Lung (tissue), 13 donors: ENCODE results near the gene AGPAT2. TPM values are rescaled to one million over a fixed set of nuclear protein-coding genes. Genes with fewer than 3 reads are reported as not detected.

Experiments used
- ATAC-seq: fragments of 200-7000 bp; cut with Tn5 transposase; one replicate; pipeline ENCODE4 v1.9.1; 2020; ENCODE audit warnings: moderate number of reproducible peaks; ENCODE audit not compliant: insufficient read depth, low FRiP score
- DNase-seq, 3 donors: peaks; one replicate each; pipeline ENCODE4 v3.0.0-alpha.2; 2013 to 2017
- H3K27ac ChIP-seq, 2 donors: one replicate each; pipeline ENCODE4 v1.5.1; 2013; ENCODE audit warnings: mild to moderate bottlenecking in 2 of 2, moderate library complexity in 2 of 2, control low read depth in 1 of 2, inconsistent platforms in 1 of 2, low read depth in 1 of 2, low read length in 1 of 2
- H3K27me3 ChIP-seq, 3 donors: one replicate each; pipeline ENCODE4 v1.5.1; 2013; ENCODE audit warnings: low read length in 2 of 3; ENCODE audit not compliant: control insufficient read depth in 3 of 3, insufficient read depth in 3 of 3
- H3K36me3 ChIP-seq, 4 donors: one replicate each; pipeline ENCODE4 v1.5.1; 2013; ENCODE audit warnings: low read length in 4 of 4, mild to moderate bottlenecking in 1 of 4, moderate library complexity in 1 of 4; ENCODE audit not compliant: control insufficient read depth in 4 of 4, insufficient read depth in 4 of 4
- H3K4me1 ChIP-seq, 5 donors: one replicate each; pipeline ENCODE4 v1.5.1; 2013; ENCODE audit warnings: low read length in 5 of 5, mild to moderate bottlenecking in 2 of 5, moderate library complexity in 1 of 5; ENCODE audit not compliant: control insufficient read depth in 5 of 5, insufficient read depth in 5 of 5
- H3K4me3 ChIP-seq: one replicate; pipeline ENCODE4 v1.5.1; 2013; ENCODE audit warnings: mild to moderate bottlenecking, control low read depth, moderate library complexity
- H3K9ac ChIP-seq, 2 donors: one replicate each; pipeline ENCODE4 v1.5.1; 2013; ENCODE audit warnings: low read length in 2 of 2, control low read depth in 1 of 2; ENCODE audit not compliant: insufficient read depth in 1 of 2
- H3K9me3 ChIP-seq, 4 donors: one replicate each; pipeline ENCODE4 v1.5.1; 2013; ENCODE audit warnings: low read length in 3 of 4, mild to moderate bottlenecking in 1 of 4, moderate library complexity in 1 of 4; ENCODE audit not compliant: control insufficient read depth in 4 of 4, insufficient read depth in 3 of 4
- CTCF ChIP-seq: IDR thresholded peaks from 2 replicates; pipeline ENCODE4 v1.5.1; 2012; ENCODE audit warnings: mild to moderate bottlenecking; ENCODE audit errors: control extremely low read depth, extremely low read depth
- WGBS, 2 donors: extraction: QIAGEN DNeasy Blood & Tissue Kit; methylation state at CpG; one replicate each; pipeline ENCODE4 v1.1.7; 2013; 5-methylcytosine and 5-hydroxymethylcytosine counted together
- polyA plus RNA-seq, 2 donors: library from polyadenylated mRNA; stranded (reverse); fragments of 200-250 nt; gene quantifications; one replicate each; pipeline ENCODE4 v1.2.1, GENCODE V29; 2013
- small RNA-seq: library from RNA; depleted of rRNA; stranded (forward); fragments of <200 nt; gene quantifications from one replicate; pipeline ENCODE3, GENCODE V24; 2014; ENCODE audit warnings: low replicate concordance
- total RNA-seq, 2 donors: library from RNA; depleted of rRNA in 1 of 2; stranded (reverse); fragments of >200 nt in 1 of 2; gene quantifications; one replicate each; pipeline ENCODE4 v1.2.1, GENCODE V29; 2014 to 2021
- donor health status: control.
- donor health status: control.
- donor health status: Bipolar disorder and iron deficiency.
- donor health status: healthy.
- donor health status: DM: yes; HTN: yes; CAD: no.

The AGPAT2 gene
- total and polyA plus RNA-seq, 4 donors: 81.7 to 277 (median 177) TPM

DNA sequence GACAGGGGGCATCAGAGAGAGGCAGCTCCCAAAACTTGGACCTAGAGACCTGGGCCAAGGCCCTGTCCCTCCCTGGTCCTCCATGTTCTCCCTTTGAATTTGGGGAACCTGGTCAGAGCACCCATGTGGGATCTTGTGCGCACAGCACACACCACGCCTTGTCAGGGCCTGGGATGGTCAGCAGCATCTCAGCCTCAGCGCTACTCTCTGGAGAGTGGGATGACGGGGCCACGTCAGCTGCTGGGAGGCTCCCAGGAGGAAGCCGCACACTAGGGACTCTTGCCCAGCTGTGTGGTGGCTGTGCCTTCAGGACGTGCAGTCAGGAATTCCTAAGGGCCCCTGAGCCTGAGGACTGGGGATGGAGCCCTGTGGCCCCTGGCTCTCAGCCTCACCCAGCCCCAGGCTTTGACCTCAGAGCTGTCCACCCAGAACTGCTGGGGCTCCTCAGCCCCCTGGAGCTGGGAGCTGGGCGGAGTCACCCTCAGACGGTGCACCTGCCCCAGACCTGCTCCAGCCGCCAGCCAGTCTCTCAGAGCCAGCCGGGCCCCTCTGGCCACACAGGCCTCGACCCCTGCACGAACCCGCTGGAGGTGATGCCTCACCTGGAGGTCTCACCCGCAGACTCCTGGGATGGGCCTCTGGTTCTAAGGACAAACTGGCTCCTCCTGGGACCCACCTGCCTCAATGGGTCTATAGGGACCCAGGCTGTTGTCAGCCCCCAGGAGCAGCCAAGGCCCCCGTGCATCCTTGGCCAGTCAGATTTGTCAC lies 62.9 kb downstream of the AGPAT2 start:
- Histone ChIP-seq H3K36me3 (no peaks in the 10 kb centered on the region), H3K4me1 (peaks cover 0 to 60% (median 29%) of the 10 kb centered on the region in 5 donors), H3K27me3 (no peaks in the 10 kb centered on the region), H3K9me3 (no peaks in the 10 kb centered on the region), H3K9ac (no peak overlapping the region), H3K4me3 (no peak overlapping the region), H3K27ac (peak overlapping the region in 1 of 2 donors; percentile 42)
- DNase-seq (no peak), ATAC-seq (no peak)
- 77 to 85% methylated on average over 16 of the region's 16 CpGs for WGBS, 2 donors
- no peak for TF ChIP-seq CTCF

DNA sequence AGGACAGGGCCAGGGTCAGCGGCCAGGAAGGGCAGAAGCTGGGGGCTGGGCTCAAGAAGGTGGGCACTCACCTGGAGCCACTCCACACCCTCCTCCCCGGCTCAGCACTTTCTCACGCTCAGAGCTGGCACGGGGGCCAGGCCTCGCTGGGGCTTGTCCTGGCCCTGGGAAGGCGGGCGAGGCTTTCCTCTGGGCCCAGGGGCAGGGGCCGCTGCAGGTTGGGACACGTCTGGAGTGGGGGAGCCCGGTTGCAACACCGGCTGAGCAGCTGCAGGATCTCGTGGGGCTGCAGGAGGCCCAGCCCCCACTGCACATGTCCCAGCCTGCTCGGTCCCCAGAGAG lies 63.4 kb downstream of the AGPAT2 start:
- no peak for ATAC-seq

More for the DNA sequence above, 63.4 kb downstream of the AGPAT2 start:
- Histone ChIP-seq H3K27me3 (no peaks in the 10 kb centered on the region), H3K36me3 (no peaks in the 10 kb centered on the region), H3K27ac (no peak overlapping the region), H3K4me3 (no peak overlapping the region), H3K9me3 (no peaks in the 10 kb centered on the region), H3K4me1 (peaks cover 0 to 60% (median 34%) of the 10 kb centered on the region in 5 donors), H3K9ac (no peak overlapping the region)
- DNase-seq: peak in 1 of 3 donors; percentile 42
- WGBS, 2 donors: 57 to 58% methylated on average over 11 to 13 of the region's 13 CpGs
- TF ChIP-seq CTCF: no peak

Small RNA genes lying within 50 kb of the gene (small RNA-seq; reads per million reads assigned to genes)
- 5,676 reads per million, percentile 100 among the genes with 10 or more reads in this experiment for gene MIR126

Other genes starting within 250 kb of the AGPAT2 start
- gene INPP5E, start 247.6 kb downstream of the AGPAT2 start, total RNA-seq: 10 to 100 TPM in 1 of 2 donors, 1 to 10 TPM in 1; 8.4 to 18.4 TPM
- 1 to 10 TPM; 7.2 to 8.7 TPM for gene INPP5E, start 247.6 kb downstream of the AGPAT2 start, polyA plus RNA-seq
- gene SEC16A, start 204.4 kb downstream of the AGPAT2 start, total RNA-seq: 10 to 100 TPM; 44.3 to 78.8 TPM
- 10 to 100 TPM; 44.2 to 49.1 TPM for gene SEC16A, start 204.4 kb downstream of the AGPAT2 start, polyA plus RNA-seq
- gene NOTCH1, start 141.4 kb downstream of the AGPAT2 start, total RNA-seq: 100 to 1,000 TPM in 1 of 2 donors, 10 to 100 TPM in 1; 64.3 to 101 TPM
- 10 to 100 TPM; 23.9 to 24.7 TPM for gene NOTCH1, start 141.4 kb downstream of the AGPAT2 start, polyA plus RNA-seq
- 100 to 1,000 TPM; 128 to 177 TPM for gene EGFL7, start 24.5 kb downstream of the AGPAT2 start, total RNA-seq
- gene EGFL7, start 24.5 kb downstream of the AGPAT2 start, polyA plus RNA-seq: 100 to 1,000 TPM; 275 to 379 TPM
- gene DIPK1B, start 25.1 kb upstream of the AGPAT2 start, total RNA-seq: 10 to 100 TPM; 14.5 to 26.7 TPM
- 10 to 100 TPM; 12.5 to 13.3 TPM for gene DIPK1B, start 25.1 kb upstream of the AGPAT2 start, polyA plus RNA-seq
- gene LCN10, start 55.5 kb upstream of the AGPAT2 start, total RNA-seq: 1 to 10 TPM in 1 of 2 donors, not detected in 1; 4.7 TPM
- gene LCN10, start 55.5 kb upstream of the AGPAT2 start, polyA plus RNA-seq: 1 to 10 TPM in 1 of 2 donors, under 1 TPM in 1; 0.72 to 6.4 TPM
- gene LCN6, start 61.1 kb upstream of the AGPAT2 start, total RNA-seq: 1 to 10 TPM in 1 of 2 donors, not detected in 1; 8.6 TPM
- 10 to 100 TPM in 1 of 2 donors, 1 to 10 TPM in 1; 1.4 to 12.3 TPM for gene LCN6, start 61.1 kb upstream of the AGPAT2 start, polyA plus RNA-seq
- under 1 TPM in 1 of 2 donors, not detected in 1; 0.11 TPM for gene LCN8, start 70.8 kb upstream of the AGPAT2 start, total RNA-seq
- not detected for gene LCN8, start 70.8 kb upstream of the AGPAT2 start, polyA plus RNA-seq
- gene LCN15, start 77.1 kb upstream of the AGPAT2 start, total RNA-seq: not detected
- under 1 TPM in 1 of 2 donors, not detected in 1; 0.16 TPM for gene LCN15, start 77.1 kb upstream of the AGPAT2 start, polyA plus RNA-seq
- 10 to 100 TPM; 56.5 to 94.1 TPM for gene TMEM141, start 103.9 kb upstream of the AGPAT2 start, total RNA-seq
- gene TMEM141, start 103.9 kb upstream of the AGPAT2 start, polyA plus RNA-seq: 100 to 1,000 TPM; 132 to 177 TPM
- gene CCDC183, start 108.9 kb upstream of the AGPAT2 start, total RNA-seq: 1 to 10 TPM; 1.6 to 4.6 TPM
- gene CCDC183, start 108.9 kb upstream of the AGPAT2 start, polyA plus RNA-seq: 1 to 10 TPM in 1 of 2 donors, under 1 TPM in 1; 0.38 to 2.8 TPM
- 10 to 100 TPM; 36.4 to 87.8 TPM for gene RABL6, start 120.5 kb upstream of the AGPAT2 start, total RNA-seq
- 10 to 100 TPM; 53.7 to 70.8 TPM for gene RABL6, start 120.5 kb upstream of the AGPAT2 start, polyA plus RNA-seq
- 1 to 10 TPM; 1.6 to 4.3 TPM for gene AJM1, start 155.0 kb upstream of the AGPAT2 start, total RNA-seq
- 1 to 10 TPM; 1.1 to 1.3 TPM for gene AJM1, start 155.0 kb upstream of the AGPAT2 start, polyA plus RNA-seq
- 100 to 1,000 TPM in 1 of 2 donors, 10 to 100 TPM in 1; 75.0 to 124 TPM for gene PHPT1, start 162.0 kb upstream of the AGPAT2 start, total RNA-seq
- gene PHPT1, start 162.0 kb upstream of the AGPAT2 start, polyA plus RNA-seq: 100 to 1,000 TPM; 110 to 195 TPM
- 10 to 100 TPM in 1 of 2 donors, 1 to 10 TPM in 1; 5.6 to 13.2 TPM for gene MAMDC4, start 164.9 kb upstream of the AGPAT2 start, total RNA-seq
- gene MAMDC4, start 164.9 kb upstream of the AGPAT2 start, polyA plus RNA-seq: 1 to 10 TPM; 7.0 to 7.3 TPM
- gene EDF1, start 178.9 kb upstream of the AGPAT2 start, total RNA-seq: 100 to 1,000 TPM; 283 to 298 TPM
- 100 to 1,000 TPM; 308 to 670 TPM for gene EDF1, start 178.9 kb upstream of the AGPAT2 start, polyA plus RNA-seq
- 10 to 100 TPM; 17.2 to 19.1 TPM for gene TRAF2, start 199.1 kb upstream of the AGPAT2 start, total RNA-seq
- gene TRAF2, start 199.1 kb upstream of the AGPAT2 start, polyA plus RNA-seq: 10 to 100 TPM; 11.3 to 13.2 TPM